Measurements from ENCODE around the gene ILF2. TPM values are rescaled to one million over a fixed set of nuclear protein-coding genes. Genes with fewer than 3 reads are reported as not detected.

Gene ILF2
- total RNA-seq, 1 donor from 2014 or later = 185 TPM

DNA sequence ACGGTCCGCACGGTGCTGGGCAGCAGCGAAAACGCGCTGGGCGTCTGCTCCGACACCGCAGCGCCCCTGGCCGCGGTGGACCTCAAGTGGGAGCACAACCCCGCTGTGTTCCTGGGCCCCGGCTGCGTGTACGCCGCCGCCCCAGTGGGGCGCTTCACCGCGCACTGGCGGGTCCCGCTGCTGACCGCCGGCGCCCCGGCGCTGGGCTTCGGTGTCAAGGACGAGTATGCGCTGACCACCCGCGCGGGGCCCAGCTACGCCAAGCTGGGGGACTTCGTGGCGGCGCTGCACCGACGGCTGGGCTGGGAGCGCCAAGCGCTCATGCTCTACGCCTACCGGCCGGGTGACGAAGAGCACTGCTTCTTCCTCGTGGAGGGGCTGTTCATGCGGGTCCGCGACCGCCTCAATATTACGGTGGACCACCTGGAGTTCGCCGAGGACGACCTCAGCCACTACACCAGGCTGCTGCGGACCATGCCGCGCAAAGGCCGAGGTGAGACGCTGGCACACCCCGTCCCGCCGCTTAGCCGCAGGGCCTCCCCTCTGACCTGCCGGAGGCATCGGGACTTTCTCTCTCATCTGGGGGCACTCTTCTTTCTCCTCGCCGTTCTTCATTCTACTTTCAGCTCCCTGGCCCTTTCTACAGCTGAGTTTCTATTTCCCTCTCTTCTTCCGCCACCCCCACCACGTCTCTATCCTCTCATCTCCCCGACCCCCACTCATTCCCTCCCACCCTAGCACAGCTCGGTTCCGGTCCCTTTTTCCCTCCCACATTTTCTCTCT, 8.7 kb upstream of the ILF2 start:
- Mint-ChIP-seq H3K27ac (ENCODE audit: unreplicated experiment) (no peak overlapping the region), H3K36me3 (ENCODE audit: low read depth, unreplicated experiment) (no peaks in the 10 kb centered on the region), H3K9me3 (ENCODE audit: unreplicated experiment) (peaks cover 2% of the 10 kb centered on the region), H3K27me3 (ENCODE audit: low read depth, unreplicated experiment) (peaks cover 52% of the 10 kb centered on the region), H3K4me3 (ENCODE audit: unreplicated experiment) (peak overlapping the region; percentile 22), H3K4me1 (ENCODE audit: low read depth, unreplicated experiment) (peaks cover 11% of the 10 kb centered on the region)
- H3K27ac ChIP-seq (ENCODE audit: low read depth, low read length) = no peak overlapping the region
- H3K9ac ChIP-seq (ENCODE audit: low read length) = no peak overlapping the region
- peaks cover 16% of the 10 kb centered on the region for H3K4me1 ChIP-seq (ENCODE audit: insufficient read depth, low read length)
- peak overlapping the region; percentile 84 for H3K4me2 ChIP-seq (ENCODE audit: low read length)
- H3K4me3 ChIP-seq (ENCODE audit: insufficient read depth, low read depth, low read length) = peak overlapping the region; percentile 44
- no peak for DNase-seq (ENCODE audit: low read depth)
- peak; percentile 89 for TF ChIP-seq EZH2 (IDR thresholded peaks at IDR 0.05; ENCODE audit: insufficient read depth, low read length)
- TF ChIP-seq, protein P1, sequence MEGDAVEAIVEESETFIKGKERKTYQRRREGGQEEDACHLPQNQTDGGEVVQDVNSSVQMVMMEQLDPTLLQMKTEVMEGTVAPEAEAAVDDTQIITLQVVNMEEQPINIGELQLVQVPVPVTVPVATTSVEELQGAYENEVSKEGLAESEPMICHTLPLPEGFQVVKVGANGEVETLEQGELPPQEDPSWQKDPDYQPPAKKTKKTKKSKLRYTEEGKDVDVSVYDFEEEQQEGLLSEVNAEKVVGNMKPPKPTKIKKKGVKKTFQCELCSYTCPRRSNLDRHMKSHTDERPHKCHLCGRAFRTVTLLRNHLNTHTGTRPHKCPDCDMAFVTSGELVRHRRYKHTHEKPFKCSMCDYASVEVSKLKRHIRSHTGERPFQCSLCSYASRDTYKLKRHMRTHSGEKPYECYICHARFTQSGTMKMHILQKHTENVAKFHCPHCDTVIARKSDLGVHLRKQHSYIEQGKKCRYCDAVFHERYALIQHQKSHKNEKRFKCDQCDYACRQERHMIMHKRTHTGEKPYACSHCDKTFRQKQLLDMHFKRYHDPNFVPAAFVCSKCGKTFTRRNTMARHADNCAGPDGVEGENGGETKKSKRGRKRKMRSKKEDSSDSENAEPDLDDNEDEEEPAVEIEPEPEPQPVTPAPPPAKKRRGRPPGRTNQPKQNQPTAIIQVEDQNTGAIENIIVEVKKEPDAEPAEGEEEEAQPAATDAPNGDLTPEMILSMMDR (IDR thresholded peaks at IDR 0.05; ENCODE audit: insufficient read depth, low read depth, low read length) = no peak
- H2AFZ ChIP-seq (ENCODE audit: low read depth, low read length) = peak overlapping the region; percentile 69
- no peaks in the 10 kb centered on the region for H3K9me3 ChIP-seq (ENCODE audit: insufficient read depth, low read depth, low read length)
- H3K27me3 ChIP-seq (ENCODE audit: insufficient read depth, low read length) = peaks cover 43% of the 10 kb centered on the region
- no peaks in the 10 kb centered on the region for H3K36me3 ChIP-seq (ENCODE audit: insufficient read depth, low read length)
- no peaks in the 10 kb centered on the region for H3K79me2 ChIP-seq (ENCODE audit: insufficient read depth, low read length)
- no peaks in the 10 kb centered on the region for H4K20me1 ChIP-seq (ENCODE audit: insufficient read depth, low read length)
- FAIRE-seq = no peak

DNA sequence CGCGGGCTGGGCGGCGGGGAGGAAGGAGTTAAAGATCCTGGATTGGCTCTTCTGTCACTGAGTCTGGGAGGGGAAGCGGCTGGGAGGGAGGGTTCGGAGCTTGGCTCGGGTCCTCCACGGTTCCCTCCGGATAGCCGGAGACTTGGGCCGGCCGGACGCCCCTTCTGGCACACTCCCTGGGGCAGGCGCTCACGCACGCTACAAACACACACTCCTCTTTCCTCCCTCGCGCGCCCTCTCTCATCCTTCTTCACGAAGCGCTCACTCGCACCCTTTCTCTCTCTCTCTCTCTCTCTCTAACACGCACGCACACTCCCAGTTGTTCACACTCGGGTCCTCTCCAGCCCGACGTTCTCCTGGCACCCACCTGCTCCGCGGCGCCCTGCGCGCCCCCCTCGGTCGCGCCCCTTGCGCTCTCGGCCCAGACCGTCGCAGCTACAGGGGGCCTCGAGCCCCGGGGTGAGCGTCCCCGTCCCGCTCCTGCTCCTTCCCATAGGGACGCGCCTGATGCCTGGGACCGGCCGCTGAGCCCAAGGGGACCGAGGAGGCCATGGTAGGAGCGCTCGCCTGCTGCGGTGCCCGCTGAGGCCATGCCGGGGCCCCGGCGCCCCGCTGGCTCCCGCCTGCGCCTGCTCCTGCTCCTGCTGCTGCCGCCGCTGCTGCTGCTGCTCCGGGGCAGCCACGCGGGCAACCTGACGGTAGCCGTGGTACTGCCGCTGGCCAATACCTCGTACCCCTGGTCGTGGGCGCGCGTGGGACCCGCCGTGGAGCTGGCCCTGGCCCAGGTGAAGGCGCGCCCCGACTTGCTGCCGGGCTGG, 7.9 kb upstream of the ILF2 start, which contains the start of gene NPR1:
Gene NPR1, plus strand, starts transcription at position 170 of the 818 bp plus-strand sequence. Its CDS starts 421 bp downstream, at position 591.
- Histone ChIP-seq H2AFZ (ENCODE audit: low read depth, low read length) (peak within 1 kb of the TSS; percentile 75), H3K79me2 (ENCODE audit: insufficient read depth, low read length) (no peaks in the 10 kb centered on the region), H3K4me2 (ENCODE audit: low read length) (peak within 1 kb of the TSS; percentile 84), H3K27me3 (ENCODE audit: insufficient read depth, low read length) (peaks cover 42% of the 10 kb centered on the region), H3K9ac (ENCODE audit: low read length) (no peak within 1 kb of the TSS), H3K4me1 (ENCODE audit: insufficient read depth, low read length) (peaks cover 16% of the 10 kb centered on the region), H3K36me3 (ENCODE audit: insufficient read depth, low read length) (no peaks in the 10 kb centered on the region), H3K27ac (ENCODE audit: low read depth, low read length) (no peak within 1 kb of the TSS), H3K9me3 (ENCODE audit: insufficient read depth, low read depth, low read length) (no peaks in the 10 kb centered on the region), H4K20me1 (ENCODE audit: insufficient read depth, low read length) (no peaks in the 10 kb centered on the region), H3K4me3 (ENCODE audit: insufficient read depth, low read depth, low read length) (peak within 1 kb of the TSS; percentile 44)
- FAIRE-seq (no peak), DNase-seq (ENCODE audit: low read depth) (no peak)
- Mint-ChIP-seq H3K27ac (ENCODE audit: unreplicated experiment) (no peak within 1 kb of the TSS), H3K4me3 (ENCODE audit: unreplicated experiment) (peak within 1 kb of the TSS; percentile 78), H3K36me3 (ENCODE audit: low read depth, unreplicated experiment) (no peaks in the 10 kb centered on the region), H3K4me1 (ENCODE audit: low read depth, unreplicated experiment) (peaks cover 7% of the 10 kb centered on the region), H3K27me3 (ENCODE audit: low read depth, unreplicated experiment) (peaks cover 49% of the 10 kb centered on the region), H3K9me3 (ENCODE audit: unreplicated experiment) (no peaks in the 10 kb centered on the region)
- TF ChIP-seq EZH2 (IDR thresholded peaks at IDR 0.05; ENCODE audit: insufficient read depth, low read length) = peak; percentile 97
- TF ChIP-seq, protein P1 (IDR thresholded peaks at IDR 0.05; ENCODE audit: insufficient read depth, low read depth, low read length) = no peak
